GM19455 (cell line): ENCODE measurements around the gene SDK1.

ENCODE experiments used
- ATAC-seq: cut with Tn5 transposase; IDR thresholded peaks from one replicate; pipeline ENCODE4 v1.9.1; 2021; ENCODE audit not compliant: unreplicated experiment

The SDK1 gene

DNA sequence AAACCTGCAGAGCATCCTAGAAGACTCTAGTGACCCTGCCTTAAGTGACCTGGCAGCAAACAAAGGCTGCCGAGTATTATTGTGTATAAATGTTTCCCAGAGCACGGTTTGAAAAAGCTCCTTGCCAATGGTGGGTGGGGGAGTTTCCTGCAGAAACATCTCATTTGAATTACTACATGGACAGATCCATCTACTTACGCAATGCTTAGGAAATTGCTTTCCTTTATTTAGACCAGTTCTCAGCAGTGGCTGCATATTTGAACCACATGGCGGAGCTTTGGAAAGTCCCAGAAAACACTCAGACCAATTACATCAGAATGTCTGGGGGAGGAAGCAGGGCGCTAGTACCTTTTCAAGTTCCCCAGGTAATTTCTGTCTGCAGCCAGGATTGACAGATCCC lies 560.9 kb downstream of the SDK1 start:
- no peak for ATAC-seq

DNA sequence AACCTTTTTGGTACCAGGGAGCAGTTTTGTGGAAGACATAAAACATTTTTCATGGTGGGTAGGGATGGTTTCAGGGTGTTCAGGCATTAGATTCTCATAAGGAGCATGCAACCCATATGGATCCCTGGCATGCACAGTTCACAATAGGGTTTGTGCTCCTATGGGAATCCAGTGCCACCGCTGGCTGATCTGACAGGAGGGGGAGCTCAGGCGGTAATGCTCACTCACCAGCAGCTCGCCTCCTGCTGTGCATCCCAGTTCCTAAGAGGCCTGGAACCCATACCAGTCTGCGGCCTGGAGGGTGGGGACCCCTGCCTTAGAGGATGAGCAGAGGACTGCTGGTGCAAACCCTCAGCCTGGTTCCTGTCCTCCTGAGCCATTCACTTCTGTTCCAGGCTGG lies 561.7 kb downstream of the SDK1 start:
- no peak for ATAC-seq

DNA sequence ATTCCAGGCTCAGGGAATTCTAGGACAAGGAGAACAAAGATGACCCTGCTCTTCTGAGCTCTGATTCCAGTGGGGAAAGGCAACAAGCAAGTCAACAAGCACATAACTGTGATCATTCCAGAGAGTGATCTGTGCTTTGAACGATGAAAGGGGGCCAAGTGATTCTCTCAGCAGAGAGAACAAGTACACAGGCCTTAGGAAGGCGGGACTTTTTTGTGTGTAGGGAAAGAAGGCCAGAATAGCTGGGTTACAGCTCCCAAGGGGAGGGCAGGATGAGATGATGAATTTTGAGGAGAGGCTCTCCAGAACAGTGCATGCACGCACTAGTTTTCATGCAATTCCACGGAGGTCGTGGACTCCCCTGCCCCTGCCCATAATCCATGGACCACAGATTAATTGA lies 565.2 kb downstream of the SDK1 start:
- no peak for ATAC-seq

DNA sequence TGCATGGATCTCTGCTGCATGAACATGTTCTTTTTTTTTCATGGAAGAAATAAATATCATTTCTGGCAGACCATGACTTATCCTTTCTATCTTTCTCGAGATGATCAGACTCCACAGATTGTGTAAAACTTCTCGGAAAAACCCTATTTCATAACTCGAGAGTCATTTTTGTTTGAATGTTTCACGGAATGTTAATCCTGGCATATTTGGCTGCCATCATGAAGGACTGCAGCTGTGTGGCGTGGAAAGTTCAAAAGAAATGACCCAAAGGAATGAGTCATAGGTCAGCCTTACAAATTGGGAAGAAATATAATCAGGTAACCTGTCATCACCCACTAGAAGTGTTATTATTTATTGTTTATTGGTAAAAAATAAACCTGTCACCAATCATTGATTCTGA lies 566.8 kb downstream of the SDK1 start:
- no peak for ATAC-seq

DNA sequence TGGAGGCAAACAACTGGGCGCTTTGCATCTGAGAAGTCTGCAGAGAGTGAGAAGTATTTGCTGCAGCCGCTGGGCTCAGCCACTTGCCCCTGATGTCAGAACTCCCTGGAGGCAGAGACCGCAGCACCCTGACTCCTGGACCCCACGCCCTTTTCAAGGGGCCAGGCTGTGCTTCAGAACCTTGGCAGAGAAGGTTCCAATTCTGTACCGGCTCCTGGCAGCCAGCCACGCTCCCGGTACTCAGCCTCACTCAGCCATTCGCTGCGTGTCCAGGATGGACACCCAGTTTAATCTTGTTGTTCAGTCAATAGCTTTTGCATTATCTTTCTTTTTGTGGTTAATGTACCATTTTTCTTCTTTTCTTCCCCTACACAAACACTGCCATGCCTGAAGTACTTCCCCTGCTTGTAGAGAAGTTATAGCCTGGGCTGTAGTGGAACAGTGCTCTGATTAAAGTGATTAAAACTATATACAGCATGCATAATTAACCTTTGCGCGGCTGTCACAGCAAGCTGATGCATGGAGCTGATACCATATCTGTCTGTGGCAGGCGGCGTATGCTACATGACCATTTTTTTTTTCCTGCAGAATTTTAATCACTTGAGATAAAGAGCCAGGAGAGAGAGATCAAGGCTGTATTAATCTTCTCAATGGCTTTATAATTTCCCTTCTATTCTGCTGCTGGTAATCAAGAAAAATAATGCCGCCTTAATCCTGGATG lies 578.5 kb downstream of the SDK1 start:
- ATAC-seq, result no peak

DNA sequence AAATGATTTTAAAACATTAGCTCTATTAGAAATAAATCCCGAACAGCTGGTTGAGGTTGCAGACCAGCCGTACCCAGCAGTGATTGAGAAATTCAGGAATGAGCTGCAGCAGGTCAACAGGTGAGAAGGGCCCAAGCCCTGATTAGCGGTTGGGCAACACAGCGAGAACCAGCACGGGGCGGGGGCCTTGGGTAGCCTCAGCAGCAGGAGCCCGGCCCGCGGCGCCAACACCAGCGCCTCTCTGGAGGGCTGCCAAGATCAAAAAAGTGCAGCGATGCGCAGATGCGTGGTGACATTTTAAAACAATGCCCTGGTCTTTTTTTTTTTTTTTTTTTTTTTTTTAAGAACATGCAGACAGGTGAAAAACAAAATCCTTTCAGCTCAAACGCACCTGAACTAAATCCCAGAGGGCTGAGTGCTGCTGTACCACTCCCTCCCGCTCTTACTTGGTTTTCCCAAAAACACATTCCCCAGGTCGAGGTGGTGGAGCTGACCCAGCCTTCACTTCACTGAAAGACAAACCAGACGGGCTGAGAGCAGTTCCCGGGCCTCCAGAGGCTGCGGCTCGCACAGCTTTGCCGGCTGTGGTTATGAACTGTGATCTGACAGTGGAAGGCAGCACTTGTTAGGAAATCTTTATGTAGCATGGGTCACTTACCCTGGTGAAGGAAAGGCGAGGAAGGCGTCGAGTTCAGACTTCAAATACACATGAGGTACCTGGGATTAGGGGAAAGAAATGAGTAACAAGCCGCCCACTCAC lies 579.4 kb downstream of the SDK1 start:
- ATAC-seq, result no peak

DNA sequence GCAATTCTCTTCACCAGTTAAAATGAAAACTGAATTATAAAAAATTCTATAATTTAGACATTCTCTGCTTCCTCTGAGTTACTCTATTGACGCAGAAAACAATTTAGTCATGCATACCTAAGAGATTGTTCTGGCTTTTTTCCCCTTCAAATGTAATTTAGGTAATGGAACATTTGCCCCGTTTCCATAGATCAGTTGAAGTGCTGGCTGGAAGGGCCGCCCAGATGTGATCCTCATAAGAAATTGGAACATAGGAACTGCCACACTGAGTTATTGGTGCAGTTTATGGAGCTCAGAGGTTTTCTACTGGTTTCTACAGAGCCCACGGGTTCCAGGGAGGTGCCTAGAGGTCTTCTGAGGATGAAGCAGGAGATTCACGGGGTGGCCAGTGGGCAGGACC lies 581.7 kb downstream of the SDK1 start:
- no peak for ATAC-seq

DNA sequence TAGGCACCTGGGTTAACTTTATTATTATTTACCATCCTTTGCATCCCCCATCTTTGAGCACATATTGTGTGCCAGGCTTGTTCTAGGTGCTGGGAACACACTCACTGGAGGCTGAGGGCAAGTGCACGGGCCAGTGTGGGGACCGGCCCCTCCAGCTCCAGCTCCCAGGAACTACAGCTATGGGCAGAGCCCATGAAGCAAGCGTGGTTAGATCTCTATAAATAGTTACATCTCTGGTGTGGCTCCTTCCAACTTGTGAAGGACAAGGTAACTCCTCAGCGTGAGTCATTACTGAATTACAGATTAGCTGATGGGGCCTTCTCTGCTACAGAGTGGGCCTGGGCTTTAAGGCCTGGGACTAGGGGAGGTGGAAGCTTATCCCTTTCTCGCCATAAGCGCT lies 583.5 kb downstream of the SDK1 start:
- ATAC-seq, result no peak

DNA sequence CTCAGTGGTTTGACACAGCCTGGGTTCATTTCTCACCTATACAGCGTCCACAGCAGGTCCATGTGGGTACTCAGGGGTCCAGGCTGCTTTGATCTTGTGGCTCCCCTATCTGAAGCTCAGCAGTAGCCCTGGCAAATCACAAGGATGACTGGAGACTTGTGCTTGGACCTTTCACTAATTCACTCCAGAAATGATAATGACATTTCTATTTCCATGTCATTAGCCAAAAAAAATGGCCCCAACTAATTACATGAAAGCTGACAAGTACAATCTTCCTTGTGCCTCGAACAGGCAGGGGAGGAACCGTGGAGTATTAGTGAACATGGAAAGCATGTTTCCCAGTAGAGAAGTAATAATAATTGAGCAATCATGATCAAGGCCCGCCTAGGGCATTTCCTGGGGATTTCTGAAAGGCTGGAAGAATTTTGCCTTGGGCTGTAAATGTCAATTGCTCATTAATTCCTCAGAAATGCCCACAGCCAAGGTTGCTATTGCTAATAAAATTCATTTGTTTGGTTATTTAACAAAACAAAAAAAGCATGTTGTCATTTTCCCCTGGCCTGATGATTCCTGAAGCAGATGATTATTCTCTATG lies 586.1 kb downstream of the SDK1 start:
- no peak for ATAC-seq

DNA sequence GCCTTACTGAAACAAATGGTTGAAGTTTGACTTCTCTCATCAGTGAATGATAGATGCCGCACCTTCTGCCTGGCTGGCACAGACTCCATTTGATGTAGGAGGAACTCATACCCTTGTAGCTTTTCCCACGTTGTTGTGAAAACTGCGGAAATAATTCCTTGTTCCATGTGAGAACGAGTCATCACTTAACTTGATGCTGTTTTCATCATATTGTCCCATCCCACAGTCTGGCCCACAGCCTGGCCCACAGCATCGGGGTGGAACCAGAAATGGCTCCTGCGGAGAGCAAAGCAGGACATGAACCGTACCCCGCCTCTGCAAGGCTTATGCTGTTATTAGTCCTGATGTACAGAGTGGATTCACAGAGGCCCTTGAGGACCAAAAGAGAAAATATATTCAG lies 587.0 kb downstream of the SDK1 start:
- no peak for ATAC-seq

DNA sequence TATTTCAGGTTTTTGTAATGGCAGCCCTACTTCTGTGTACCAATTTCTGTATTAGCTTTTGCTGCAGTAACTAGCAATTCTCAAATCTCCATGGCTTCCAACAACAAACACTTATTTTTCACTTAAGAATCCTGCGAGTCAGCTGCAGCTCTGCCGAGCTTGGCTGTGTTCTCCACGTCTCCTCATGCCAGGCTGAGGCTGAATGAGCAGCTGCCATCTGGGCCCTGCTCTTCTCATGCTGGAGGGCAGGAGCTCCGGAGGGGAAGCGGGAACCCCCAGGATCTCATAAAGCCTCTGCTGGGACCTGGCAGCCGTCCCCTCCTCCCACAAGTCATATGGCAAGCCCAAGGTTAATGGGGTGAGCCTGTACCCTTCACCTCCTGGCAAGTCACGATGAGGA lies 591.1 kb downstream of the SDK1 start:
- no peak for ATAC-seq

DNA sequence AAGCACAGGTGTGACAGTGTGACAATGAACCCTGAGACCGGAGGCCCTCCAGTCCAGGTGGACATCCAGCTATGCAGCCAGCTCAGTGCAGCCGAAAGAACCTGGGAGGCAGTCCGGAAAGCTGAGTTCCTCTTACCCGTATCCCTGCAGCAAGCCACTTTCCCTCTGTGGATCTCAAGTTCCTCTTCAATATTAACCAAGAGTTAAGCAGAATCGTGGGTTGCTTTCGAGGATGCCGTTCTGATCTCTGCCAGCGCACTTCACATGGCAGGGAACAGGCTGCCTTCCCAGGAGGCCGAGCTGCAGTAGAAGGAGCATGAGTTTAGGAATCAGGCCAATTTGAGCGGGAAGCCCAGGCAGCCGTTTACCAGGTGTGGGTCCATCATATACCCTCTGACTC lies 591.6 kb downstream of the SDK1 start:
- no peak for ATAC-seq

DNA sequence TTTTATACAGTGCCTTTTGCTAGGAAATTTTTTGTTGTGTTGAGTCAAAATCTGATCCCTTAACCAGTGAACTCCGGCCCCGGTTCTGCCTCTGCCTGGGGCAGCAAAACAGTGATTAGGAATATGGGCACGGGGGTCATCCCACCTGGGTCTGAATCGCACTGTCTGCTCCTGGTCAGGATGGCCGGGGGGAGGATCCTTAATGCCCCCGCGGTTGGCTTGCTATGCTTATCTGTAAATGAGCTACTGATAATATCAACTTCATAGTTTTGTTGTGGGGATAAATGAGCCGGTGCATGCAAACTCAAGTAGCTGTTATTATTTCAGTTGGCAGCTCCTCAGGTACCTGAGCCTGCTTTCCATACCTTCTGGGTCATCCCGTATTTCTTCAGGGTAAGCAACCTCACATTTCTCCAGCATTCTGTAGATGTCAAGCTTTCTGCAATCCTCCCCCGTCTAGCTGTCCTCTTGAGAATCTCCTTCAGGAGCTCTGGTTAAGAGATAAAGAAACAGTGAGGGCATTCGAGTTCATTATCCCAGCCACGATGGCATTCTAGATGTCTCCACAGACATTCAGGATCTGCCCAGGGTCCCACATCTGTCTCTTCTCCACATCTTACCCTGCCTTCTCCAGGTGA lies 592.2 kb downstream of the SDK1 start:
- ATAC-seq, result no peak

DNA sequence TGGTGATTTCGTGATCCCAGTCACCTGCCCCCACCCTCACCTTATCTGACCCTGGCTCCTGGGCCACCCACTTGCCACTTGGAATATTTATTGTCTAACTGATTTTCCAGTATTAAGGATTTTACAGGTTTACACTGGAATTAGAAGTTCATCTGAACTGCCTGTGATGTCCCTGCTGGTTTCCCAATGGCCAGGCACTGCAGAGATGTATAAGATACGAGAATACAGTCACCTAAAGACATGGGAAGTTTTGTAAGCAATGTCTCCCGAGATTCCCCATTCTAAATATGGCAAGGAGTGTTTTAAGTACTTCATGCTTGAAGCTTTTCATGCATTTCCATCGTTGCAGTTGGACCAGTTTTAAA lies 592.7 kb downstream of the SDK1 start:
- no peak for ATAC-seq

DNA sequence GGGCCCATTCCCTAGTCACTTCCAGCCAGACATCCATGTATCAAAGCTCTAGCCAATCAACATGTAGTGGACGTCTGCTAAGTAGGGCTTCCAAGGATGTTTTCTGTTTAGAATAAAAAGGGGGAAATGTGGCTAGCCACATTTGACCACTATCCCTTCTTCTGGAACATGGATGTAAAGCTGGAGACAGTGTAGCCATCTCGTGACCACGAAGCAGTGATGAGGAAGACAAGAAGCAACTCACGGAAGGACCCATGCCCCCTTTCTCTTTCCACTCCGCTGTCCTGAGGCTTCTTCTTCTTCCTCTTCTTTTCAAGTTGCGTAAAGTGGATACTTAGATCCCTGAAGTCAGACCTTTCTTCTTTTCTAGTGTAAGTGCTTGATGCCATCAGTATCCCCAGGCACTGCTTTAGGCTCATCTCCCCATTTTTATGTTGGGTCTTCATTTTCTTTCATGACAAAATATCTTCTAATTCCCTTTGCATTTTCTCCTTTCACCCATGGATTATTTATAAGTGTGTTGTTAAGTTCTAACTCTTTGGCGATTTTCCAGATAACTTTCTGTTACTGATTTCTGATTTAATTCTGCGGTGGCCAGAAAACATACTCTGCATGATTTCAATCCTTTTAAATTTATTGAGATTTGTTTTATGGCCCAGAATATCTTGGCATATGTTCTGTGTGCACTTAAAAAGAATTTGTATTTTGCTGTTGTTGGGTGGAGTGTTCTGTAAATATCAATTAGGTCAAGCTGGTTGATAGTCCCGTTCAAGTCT lies 594.5 kb downstream of the SDK1 start:
- no peak for ATAC-seq

DNA sequence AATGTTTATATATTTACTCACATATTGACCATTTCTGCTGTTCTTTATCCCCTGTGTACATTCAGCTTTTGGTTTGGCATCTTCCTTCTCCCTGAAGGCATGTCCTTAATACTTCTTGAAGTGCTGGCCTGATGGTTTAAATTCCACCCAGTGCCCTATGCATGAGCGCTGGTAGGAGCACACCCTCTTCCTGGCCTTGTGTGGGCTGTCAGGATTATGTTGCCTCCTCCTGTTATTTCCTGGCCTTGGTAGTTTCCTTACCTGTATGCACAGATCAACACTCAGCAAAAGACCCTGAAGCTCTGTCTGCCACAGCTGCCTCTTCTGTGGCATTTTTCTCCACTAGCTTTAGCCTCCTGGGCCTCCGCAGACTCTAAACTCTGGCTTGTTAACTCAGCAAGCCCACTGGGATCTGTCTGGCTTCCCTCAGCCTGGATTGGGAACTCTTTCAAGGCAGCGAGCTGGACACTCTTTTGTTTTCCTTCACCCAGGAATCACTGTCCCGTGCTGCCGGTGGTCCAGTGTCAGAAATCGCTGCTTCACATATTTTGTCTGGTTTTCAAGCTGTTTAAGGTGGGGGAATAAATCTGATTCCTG lies 595.2 kb downstream of the SDK1 start:
- no peak for ATAC-seq

DNA sequence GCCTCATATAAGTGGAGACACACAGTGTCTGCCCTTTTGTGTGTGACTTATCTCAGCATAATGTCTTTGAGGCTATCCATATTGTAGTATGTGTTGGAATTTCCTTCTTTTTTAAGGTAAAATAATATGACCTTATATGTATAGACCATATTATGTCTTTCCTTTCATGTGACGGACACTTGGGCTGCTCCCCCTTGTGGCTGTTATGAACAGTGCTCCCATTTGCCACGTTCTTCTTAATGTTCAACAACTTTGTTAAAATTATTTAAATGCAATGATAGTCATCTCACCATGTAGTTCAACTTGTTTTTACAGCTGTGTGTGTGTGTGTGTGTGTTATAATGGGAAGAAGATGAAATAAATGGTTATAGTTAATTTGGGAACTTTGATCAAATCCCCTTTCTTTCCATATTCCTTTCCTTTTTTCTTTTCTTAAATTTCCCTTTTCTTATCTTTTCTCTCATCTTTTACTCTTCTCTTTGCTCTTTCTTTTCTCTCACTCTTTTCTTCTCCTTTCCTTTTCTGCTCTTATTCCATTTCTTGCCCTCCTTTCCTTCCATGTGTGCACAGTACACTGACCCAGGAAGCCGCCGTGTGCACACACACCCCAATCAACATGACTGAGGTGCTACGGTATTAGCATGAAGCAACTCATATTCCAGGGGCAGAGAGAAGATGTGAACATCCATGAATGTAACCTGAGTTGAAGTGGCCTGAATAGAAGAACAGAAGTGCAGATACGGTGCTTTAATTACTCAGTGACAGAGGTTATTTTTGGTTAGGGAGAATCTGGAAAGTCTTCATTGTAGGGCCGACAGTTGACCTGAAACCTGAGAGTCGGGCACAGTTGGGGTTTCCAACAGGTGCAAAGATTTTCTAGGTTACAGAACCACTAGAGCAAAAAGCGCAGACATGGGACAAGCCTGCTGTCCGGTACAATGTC lies 596.6 kb downstream of the SDK1 start:
- no peak for ATAC-seq

DNA sequence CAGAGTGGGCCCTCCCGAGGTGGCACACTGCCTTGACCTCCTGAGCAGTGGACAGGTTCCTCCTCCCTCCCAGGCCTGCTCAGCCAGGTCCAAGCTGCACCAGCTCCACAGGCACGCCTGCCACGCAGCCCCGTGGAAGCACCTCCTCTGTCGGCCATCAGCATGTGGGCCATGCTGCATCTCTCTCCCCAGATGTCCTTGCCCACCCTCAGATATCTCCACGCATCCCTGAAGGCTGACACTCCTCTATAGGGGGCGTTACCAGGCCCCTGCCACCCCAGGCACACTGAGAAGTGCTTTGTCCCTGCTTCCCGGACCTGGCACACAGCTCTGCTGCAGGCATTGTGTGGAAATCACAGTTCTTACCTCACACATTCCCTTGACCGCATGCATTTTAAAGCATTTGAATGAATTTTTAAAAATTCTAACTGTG lies 598.5 kb downstream of the SDK1 start:
- no peak for ATAC-seq

DNA sequence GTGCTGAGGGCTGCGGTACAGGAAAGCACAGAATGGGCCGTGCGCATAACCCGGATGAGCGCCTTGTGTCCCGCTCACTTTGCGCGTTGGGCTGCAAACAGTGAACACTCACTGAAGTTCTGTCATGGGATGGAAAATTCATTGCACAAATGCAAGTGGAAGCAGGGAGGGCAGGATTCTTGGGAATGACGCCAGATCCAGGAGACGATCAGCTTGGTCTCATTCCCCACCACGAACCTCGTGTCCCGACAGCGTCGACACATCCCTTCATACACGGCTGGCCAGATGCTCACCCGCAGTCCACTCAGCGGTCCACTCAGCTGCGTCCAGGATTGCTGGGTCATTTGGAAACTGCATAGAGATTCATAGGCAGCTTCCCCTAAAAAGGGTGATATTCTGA lies 607.1 kb downstream of the SDK1 start:
- no peak for ATAC-seq

DNA sequence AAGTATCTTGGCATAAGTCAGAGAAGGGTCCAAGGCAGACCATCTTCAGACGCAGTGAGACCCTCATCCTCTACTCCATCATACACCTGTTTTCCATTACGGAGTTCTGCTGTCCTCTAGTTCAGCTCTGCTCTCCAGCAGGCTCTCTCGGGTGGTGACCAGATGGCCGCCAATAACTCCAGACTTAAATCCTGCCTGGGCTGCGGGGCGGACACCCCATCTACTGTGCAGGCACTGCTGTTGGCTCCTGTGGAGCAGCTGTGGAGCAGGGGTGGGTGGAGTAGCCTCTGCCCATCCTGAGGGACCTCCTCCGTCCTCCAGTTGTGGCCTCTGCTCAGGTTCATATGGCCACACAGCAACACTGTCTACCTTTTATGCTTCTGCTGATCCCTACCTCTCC lies 608.1 kb downstream of the SDK1 start:
- ATAC-seq, result no peak
